Measurements from ENCODE around the gene FAM89B.

Gene FAM89B

GRCh38 chr11:65539744-65540289, 32.5 kb upstream of the FAM89B start:
- DNase-seq (ENCODE audit: low spot score), result no peak

DNA sequence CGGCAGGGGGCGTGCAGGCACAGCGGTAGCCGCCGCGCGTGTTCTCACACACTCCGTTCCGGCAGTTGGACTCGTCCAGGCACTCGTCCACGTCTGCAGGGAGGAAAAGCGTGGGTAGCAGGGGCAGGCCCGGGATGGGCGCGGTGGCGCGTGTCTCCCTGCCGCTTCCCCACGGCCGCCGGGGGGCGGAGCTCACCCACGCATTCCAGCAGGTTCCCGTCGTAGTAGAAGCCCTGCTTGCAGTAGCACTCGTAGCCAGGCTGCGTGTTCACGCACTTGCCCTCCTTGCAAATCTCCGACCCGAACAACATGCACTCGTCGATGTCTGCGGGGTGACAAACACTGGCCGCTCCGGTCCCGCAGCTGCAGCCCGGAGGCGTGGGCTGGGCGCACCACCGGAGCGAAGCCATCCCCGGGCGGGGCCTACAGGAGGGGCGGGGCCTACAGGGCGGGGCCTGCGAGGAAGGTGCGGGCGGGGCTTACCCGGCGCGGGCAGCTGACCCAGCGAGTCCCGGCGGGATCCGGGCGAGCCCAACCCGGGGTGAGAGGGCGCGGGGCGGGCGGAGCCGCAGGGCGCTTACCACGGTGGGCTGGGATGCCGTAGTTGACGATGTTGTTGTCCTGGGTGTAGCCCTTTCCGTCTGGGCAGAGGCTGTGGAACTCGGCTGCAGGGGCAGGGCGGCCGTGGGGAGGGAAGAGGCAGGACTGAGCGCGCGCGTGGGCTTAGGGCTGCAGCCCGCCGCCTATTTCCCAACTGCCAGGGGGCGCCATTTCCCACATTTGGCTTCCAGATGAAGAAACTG, 31.8 kb upstream of the FAM89B start:
- DNase-seq (ENCODE audit: low spot score), result peak; percentile 80

- DNase-seq (ENCODE audit: low spot score), result no peak
Measured at GRCh38 chr11:65541093-65541982, 31.0 kb upstream of the FAM89B start.

DNA sequence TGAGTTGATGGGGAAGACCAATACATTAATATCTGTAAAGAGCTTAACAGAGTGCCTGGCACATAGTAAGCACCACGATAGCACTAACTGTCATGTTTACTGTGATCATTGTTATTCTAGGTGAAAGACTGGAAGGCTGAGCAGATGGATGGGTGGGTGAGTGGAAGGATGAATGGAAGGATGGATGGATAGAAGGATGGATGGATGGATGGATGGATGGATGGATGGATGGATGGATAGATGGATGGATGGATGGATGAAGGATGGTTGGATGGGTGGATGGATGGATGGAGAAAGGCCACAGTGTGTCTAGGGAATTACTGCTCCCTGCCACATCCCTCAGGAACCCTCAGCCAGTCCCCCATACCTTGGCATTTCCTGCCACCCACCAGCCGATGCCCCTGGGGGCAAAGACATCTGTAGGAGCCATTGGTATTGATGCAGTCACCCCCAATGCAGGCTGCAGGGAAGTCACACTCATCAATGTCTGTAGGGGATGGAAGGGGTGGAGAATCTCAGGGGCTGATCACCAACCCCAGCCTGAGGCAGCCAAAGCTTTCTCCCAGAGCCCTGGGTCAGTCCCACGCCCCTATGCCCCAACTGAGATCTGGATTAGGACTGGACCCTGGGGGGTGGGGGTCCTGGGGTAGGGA, 29.5 kb upstream of the FAM89B start:
- DNase-seq (ENCODE audit: low spot score), result no peak

GRCh38 chr11:65545853-65546216, 26.5 kb upstream of the FAM89B start:
- no peak for DNase-seq (ENCODE audit: low spot score)

- DNase-seq (ENCODE audit: low spot score), result no peak
Measured at GRCh38 chr11:65546217-65546958, 25.9 kb upstream of the FAM89B start.

DNA sequence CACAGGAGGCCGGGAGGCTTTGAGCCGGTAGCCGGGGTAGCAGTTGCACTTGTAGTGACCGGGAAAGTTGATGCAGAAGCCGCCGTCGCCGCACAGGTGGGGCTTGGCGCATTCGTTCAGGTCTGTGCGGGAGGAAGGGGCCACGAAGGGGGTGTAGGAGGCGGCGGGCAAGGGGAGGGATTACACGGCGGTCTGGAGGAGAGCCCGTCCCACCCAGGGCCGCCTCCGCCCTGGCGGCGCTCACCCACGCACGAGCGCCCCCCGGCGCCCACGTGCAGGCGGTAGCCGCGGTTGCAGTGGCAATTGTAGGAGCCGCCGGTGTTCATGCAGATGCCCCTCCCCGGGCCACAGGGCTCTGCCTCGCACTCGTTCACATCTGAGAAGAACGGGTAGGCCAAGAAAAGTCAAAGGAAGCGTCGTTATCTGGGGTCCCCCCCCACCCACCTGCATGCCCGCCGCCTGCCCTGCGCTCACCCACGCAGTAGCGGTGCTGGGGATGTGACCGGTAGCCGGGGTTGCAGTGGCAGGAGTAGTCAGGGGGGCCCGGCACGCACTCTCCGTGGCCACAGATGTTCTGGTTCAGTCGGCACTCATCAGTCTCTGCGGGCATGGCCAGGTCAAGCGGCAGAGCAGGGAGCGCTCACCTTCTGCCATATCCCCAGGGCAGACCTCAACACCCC, 24.8 kb upstream of the FAM89B start:
- no peak for DNase-seq (ENCODE audit: low spot score)

DNA sequence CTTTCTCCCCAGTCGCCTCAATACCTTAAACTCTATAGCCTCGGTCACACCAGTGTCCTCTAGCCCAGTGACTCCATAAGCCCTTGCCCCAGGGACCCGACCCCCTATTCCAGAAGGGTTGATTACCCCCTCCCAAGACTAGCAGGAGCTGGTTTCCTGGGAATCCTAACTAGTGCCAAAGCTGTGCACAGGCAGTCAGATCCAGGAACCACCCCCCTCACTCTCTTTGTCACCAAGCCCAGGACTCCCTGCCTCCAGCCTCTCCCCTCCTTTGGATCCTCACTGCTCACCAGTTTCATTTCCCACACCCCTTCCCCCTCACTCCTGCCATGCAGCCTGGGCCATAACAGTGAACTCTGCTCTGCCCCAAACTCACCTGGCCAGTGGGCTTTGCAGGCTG, 23.9 kb upstream of the FAM89B start:
- no peak for DNase-seq (ENCODE audit: low spot score)

DNA sequence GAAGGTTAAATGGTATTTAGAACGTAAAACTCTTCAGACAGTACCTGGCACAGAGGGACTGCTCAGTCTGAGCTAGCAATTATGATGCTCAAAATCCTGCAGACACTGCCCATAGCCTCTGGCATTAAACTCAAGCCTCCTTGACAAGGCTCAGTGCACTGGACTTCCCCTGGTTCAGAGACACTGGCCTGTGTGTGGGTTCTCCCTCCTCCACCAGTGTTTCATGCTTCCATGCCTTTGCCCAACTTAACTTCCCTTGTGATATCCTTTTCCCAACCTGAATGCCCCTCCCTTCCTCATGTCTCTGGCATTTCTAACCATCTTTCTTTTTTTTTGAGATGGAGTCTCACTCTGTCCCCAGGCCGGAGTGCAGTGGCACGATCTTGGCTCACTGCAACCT, 23.2 kb upstream of the FAM89B start:
- DNase-seq (ENCODE audit: low spot score), result no peak

DNA sequence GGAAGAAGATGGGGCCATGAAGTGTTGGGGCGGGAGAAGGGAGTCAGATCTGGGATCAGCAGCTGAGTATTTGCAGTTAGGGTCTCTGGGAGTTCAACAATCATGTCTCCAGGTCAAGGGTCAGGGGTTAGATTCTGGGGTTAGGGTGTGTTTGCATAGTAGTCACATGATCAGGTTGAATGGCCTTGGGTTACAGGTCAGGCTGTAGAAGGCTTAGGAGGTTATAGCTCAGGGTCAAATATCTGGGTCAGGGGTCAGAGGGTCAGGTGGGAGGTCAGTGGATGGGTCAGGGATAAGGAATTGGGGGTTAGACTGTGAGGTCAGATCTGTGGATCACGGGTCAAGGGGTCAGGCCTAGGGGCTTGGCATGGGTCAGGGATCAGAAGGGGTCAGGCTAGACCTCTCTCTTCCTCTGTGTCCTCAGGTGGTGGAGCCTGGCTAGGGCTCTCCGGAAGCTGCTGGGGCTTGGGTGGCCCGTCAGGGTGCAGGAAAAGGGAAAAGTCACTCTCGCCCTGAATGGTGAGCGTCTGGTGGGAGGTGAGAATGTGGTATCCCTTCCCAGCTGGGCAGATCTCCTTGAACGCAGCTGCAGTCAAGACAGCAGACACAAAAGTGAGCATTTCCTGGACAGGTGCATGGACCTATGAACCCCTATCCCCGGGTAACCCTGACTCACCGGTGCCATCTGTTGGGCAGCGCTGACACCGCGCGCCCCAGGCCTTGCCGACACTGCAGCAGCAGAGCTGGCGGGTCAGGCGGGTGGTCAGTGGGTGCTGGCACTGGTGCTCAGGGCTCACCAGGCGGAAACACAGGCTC, 20.6 kb upstream of the FAM89B start:
- DNase-seq (ENCODE audit: low spot score), result no peak

GRCh38 chr11:65552388-65552951, 19.9 kb upstream of the FAM89B start:
- DNase-seq (ENCODE audit: low spot score), result no peak

- DNase-seq (ENCODE audit: low spot score), result no peak
Measured at GRCh38 chr11:65553301-65554001, 18.9 kb upstream of the FAM89B start.

- DNase-seq (ENCODE audit: low spot score), result no peak
Measured at GRCh38 chr11:65554057-65554818, 18.1 kb upstream of the FAM89B start.

DNA sequence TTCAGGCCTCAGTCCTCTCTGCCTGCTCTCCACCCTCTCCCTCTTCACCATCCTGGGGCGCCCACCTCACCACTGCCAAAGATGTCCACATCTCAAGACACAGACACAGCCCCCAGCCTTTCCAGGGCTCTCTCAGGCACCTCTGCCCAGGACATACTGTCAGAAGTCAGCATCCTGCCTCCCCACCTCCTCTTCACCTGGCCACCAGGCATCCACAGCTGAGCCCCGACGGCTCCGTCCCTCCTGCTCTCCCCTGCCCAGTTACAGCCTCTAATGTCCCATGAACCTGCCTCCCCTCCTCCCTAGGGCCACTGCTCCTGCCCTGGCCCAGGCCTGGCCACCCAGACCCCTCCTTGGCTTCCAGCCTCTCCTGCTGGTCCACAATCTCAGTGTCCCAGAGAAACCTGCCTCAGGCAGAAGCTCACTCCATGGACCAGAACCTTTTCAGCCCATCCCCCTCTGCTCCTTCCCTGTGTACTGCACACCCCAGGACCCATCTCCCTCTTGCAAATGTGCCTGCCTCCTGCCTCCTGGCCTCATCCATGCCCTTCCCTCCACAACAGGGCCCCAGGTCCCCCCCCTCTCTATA, 17.4 kb upstream of the FAM89B start:
- no peak for DNase-seq (ENCODE audit: low spot score)

DNA sequence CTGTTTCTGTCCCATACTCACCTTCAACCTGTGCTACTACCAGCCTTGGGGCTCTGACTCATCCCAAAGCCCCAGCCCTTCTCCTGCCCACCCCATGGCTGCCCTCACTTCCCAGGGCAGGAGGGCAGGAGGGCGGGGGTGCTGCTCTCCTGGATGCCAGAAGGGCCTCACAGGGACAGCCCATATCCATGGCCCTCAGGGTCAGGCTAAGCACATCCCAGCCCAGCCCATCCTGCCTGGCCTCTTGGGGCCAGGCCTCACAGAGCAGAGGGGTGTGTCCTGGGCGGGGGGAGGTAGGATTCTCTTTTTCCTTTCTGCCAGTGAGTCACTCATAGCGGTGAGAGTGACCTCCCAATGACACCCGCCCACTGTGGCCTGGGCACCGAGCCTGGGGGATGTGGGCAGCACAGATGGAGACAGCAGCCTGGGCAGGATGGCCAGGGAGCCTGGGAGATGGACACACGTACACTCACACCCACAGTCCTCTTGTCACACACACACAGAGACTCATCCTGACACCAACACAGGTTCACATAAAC, 16.6 kb upstream of the FAM89B start:
- DNase-seq (ENCODE audit: low spot score), result no peak

- no peak for DNase-seq (ENCODE audit: low spot score)
Measured at GRCh38 chr11:65556470-65557279, 15.7 kb upstream of the FAM89B start.

Data from kidney capillary endothelial cell (primary cell).